K562 (cell line): ENCODE data around the gene TXNRD2. TPM values are rescaled to one million over a fixed set of nuclear protein-coding genes. Genes with fewer than 3 reads are reported as not detected.

Experiments
- ARHGAP35 ChIP-seq: fragments of 450-650 bp; IDR thresholded peaks from 2 replicates; pipeline ENCODE4 v1.6.1; 2018; ENCODE audit not compliant: partially characterized antibody
- ESRRA ChIP-seq: fragments of 450-650 bp; IDR thresholded peaks from 2 replicates; pipeline ENCODE4 v1.6.1; 2014; ENCODE audit warnings: low read depth, mild to moderate bottlenecking, moderate library complexity, borderline replicate concordance
- GTF2B ChIP-seq: IDR thresholded peaks from 2 replicates; pipeline ENCODE4 v1.6.1; 2011; ENCODE audit not compliant: insufficient read length; ENCODE audit errors: extremely low read depth
- HDAC2 ChIP-seq: fragments of 450-650 bp; IDR thresholded peaks from 2 replicates; pipeline ENCODE4 v1.6.1; 2016; ENCODE audit warnings: mild to moderate bottlenecking
- ILF3 ChIP-seq: fragments of 450-650 bp; IDR thresholded peaks from 2 replicates; pipeline ENCODE4 v1.6.1; 2018; ENCODE audit warnings: antibody characterized with exemption, mild to moderate bottlenecking, moderate library complexity, borderline replicate concordance
- MAX ChIP-seq: sonication (generic); formaldehyde crosslinking; IDR thresholded peaks from 2 replicates; pipeline ENCODE4 v1.9.0; 2022; ENCODE audit warnings: mild to moderate bottlenecking, missing genetic modification reagents
- PKNOX1 ChIP-seq: fragments of 450-650 bp; IDR thresholded peaks from 2 replicates; pipeline ENCODE4 v1.6.1; 2016
- PRDM10 ChIP-seq: fragments of 450-650 bp; IDR thresholded peaks from 2 replicates; pipeline ENCODE4 v1.6.1; 2018; ENCODE audit not compliant: partially characterized antibody
- SMAD1 ChIP-seq: fragments of 150-350 bp; IDR thresholded peaks from 2 replicates; pipeline ENCODE4 v1.6.1; 2014; ENCODE audit warnings: low read length, low read depth; ENCODE audit not compliant: partially characterized antibody
- ZBTB40 ChIP-seq, 2 experiments: fragments of 450-650 bp in 1 of 2; sonication (generic) in 1 of 2; formaldehyde crosslinking in 1 of 2; IDR thresholded peaks; 2 replicates each; pipeline versions ENCODE4 v1.7.1 to v1.9.0; 2016 to 2022; ENCODE audit warnings: inconsistent platforms in 1 of 2, mild to moderate bottlenecking in 1 of 2, missing genetic modification reagents in 1 of 2
- ZNF121 ChIP-seq: sonication (generic); formaldehyde crosslinking; conservative IDR thresholded peaks from 2 replicates; pipeline ENCODE4 v1.8.0; 2022; ENCODE audit warnings: missing genetic modification reagents
- ZNF146 ChIP-seq: IDR thresholded peaks from one replicate; pipeline ENCODE4 v1.6.1; 2018; ENCODE audit warnings: missing compliant biosample characterization; ENCODE audit not compliant: unreplicated experiment
- polyA plus RNA-seq, 8 experiments: library from polyadenylated mRNA; depleted of rRNA in 4 of 8; stranded (reverse) in 5 of 8; unstranded in 3 of 8; fragments of >200 nt; fragmentation: Nextera tagmentation in 2 of 8; fragmentation: Illumina TruSeq in 1 of 8; extraction: Ambion mirVana in 2 of 8; extraction: Trizol in 1 of 8; gene quantifications; 2 replicates each; pipeline versions ENCODE4 v1.2.1 to v1.2.3, GENCODE V29; 2011 to 2014; ENCODE audit warnings: inconsistent platforms in 1 of 8, missing spikeins in 1 of 8
- total RNA-seq, 7 experiments: library from RNA; depleted of rRNA in 6 of 7; stranded (reverse); fragments of >200 nt in 6 of 7; fragmentation: Illumina TruSeq in 2 of 7; extraction: Trizol in 2 of 7; gene quantifications; 2 replicates each; pipeline versions ENCODE4 v1.2.1 to v1.2.3, GENCODE V29; 2011 to 2021; ENCODE audit warnings: low replicate concordance in 1 of 7

Gene TXNRD2
- total and polyA plus RNA-seq, 9 of the 15 experiments (the other 6 are each of a cell fraction or from before 2014, with no cell fraction given): 3.3 to 80.2 (median 49.4) TPM

- no peak for TF ChIP-seq ILF3
- peak; percentile 59 for TF ChIP-seq ESRRA
- TF ChIP-seq ARHGAP35: peak; percentile 64
- no peak for TF ChIP-seq GTF2B
- no peak for TF ChIP-seq ZNF121
- TF ChIP-seq ZBTB40 (IDR thresholded peaks at IDR 0.05): no peak
- TF ChIP-seq ZBTB40 (CRISPR knock-in tag; IDR thresholded peaks at IDR 0.05): peak; percentile 23; the same call in 1 of the 2 replicates
- no peak for TF ChIP-seq SMAD1
- no peak for TF ChIP-seq MAX (CRISPR knock-in tag)
- peak; percentile 64 for TF ChIP-seq ZNF146 (CRISPR knock-in tag)
- TF ChIP-seq PRDM10: peak; percentile 20
- peak; percentile 57 for TF ChIP-seq PKNOX1
- no peak for TF ChIP-seq HDAC2
Observed at GRCh38 chr22:19928207-19928606, 13.4 kb downstream of the TXNRD2 start (continued).
